GM12873 (cell line): Measurements from ENCODE around the gene PAQR4.

Experiments
- TF ChIP-seq, protein P1 (sequence below): IDR thresholded peaks from 2 replicates; pipeline ENCODE4 v1.5.1; 2012; ENCODE audit warnings: low read depth, mild to moderate bottlenecking, moderate library complexity, low read length, control low read depth; ENCODE audit not compliant: insufficient read depth; ENCODE audit errors: missing control alignments

Gene PAQR4

DNA sequence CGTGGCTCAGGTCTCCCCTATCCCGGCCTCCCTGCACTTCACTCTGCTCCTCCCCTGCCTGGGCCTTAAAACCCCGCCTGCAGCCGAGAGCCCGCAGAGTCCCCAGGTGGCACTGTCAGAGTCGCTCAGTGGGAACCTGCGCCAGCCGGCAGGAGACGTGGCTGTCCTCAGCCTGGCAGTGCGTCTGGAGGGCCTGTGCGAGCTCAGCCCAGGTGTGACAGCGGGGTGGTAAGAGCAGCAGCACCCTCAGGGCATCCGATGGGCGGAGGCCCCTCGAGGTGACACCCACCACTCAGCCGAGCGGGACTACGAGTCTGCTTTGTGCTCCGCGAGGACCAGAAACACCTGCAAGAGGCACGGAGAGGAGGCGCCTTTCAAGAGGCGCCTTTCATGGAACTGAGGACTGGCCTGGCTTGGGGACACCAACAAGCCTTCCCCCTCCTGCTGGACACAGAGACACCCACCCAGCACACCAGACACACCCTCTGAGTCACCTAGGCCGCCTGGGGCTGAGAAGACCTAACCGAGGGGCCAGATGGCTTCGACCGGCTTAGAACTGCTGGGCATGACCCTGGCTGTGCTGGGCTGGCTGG is 43.8 kb downstream of the PAQR4 start, which contains the start of gene CLDN9:
TSS of gene CLDN9 (plus strand) at position 96 of the 593 bp plus-strand sequence. CDS start at position 536, 440 bp downstream.
- TF ChIP-seq, protein P1, sequence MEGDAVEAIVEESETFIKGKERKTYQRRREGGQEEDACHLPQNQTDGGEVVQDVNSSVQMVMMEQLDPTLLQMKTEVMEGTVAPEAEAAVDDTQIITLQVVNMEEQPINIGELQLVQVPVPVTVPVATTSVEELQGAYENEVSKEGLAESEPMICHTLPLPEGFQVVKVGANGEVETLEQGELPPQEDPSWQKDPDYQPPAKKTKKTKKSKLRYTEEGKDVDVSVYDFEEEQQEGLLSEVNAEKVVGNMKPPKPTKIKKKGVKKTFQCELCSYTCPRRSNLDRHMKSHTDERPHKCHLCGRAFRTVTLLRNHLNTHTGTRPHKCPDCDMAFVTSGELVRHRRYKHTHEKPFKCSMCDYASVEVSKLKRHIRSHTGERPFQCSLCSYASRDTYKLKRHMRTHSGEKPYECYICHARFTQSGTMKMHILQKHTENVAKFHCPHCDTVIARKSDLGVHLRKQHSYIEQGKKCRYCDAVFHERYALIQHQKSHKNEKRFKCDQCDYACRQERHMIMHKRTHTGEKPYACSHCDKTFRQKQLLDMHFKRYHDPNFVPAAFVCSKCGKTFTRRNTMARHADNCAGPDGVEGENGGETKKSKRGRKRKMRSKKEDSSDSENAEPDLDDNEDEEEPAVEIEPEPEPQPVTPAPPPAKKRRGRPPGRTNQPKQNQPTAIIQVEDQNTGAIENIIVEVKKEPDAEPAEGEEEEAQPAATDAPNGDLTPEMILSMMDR: no peak

DNA sequence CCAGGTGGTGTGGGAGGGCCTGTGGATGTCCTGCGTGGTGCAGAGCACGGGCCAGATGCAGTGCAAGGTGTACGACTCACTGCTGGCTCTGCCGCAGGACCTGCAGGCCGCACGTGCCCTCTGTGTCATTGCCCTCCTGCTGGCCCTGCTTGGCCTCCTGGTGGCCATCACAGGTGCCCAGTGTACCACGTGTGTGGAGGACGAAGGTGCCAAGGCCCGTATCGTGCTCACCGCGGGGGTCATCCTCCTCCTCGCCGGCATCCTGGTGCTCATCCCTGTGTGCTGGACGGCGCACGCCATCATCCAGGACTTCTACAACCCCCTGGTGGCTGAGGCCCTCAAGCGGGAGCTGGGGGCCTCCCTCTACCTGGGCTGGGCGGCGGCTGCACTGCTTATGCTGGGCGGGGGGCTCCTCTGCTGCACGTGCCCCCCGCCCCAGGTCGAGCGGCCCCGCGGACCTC is 44.4 kb downstream of the PAQR4 start:
- TF ChIP-seq, protein P1: no peak

DNA sequence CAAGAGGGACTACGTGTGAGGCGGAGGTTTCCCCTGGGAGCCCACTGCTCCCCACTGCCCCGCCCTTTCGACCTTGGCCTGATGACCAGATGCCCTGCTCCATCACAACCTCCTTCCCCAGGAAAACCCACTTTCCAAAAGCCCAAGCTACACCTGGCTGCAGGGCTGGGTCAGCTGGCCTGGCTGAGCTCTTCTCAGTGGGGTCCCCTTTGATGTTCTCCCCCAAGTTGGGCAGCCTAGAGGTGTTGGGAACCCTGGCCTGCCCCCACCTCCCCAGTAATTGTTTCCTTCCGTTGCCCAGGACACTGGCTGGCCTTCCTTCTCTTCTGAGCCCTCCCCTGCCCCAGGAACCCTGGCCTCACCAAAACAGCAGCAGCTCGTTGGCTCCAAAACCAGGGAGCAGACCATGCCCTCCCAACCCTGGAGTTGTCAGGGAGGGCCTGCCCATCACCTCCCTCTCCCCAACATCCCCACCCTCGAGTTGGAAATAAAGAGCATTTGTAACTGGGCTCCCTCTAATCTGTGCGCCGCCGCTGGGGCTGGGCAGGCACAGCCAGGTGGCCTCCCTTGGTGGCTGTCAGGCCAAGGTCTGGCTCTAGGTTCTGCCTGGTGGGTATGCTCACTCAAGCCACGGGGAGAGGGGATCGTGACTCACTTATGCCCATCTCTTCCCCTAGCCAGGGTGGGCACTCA is 45.0 kb downstream of the PAQR4 start:
- TF ChIP-seq, protein P1: no peak

DNA sequence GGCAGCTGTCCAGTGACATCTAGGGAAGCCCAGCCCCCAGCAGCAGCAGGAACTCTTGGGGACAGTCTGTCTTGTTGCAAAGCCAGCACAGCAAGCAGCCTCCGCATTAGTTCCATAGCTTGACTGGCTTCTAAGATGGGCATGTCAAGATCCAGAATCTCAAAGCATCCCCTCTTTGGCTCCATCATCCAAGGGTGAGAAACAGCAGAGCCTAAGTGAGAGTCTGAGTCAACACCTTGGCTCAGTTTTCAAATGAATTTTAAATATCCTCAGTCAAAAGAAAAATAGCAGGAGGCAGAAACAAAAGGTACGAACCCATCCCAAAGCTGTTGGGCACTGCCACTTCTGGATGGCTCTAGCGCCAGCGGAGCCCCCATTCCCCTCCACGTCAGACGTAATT is 45.8 kb downstream of the PAQR4 start:
- TF ChIP-seq, protein P1: no peak

DNA sequence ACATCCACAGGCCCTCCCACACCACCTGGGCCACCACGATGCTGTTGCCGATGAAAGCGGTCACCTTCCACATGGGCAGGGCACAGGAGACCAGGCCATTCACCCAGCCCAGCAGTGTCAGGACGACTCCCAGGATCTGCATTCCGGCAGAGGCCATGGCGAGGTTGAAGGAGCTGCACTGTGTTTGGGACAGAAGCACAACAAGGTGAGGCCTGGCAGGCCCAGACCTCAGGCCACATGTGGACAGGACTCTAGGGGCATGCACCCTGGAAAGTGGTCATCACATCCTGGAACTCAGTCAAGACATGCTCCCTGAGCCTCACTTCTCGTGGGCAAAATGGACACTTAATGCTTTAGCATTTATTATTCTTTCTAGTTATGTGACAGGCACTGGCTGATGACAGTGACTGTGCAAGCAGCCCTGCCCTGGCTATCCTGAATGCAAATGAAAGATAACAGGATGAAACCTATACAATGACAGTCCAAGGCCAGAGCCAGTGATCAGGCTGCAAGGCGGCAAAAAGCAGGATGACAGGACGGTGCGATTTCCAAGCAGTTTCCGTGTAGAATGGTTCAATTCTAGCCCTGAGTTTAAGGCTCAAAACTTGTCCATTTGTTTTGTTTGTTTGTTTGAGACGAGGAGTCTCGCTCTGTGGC is 46.8 kb downstream of the PAQR4 start:
- TF ChIP-seq, protein P1: no peak

DNA sequence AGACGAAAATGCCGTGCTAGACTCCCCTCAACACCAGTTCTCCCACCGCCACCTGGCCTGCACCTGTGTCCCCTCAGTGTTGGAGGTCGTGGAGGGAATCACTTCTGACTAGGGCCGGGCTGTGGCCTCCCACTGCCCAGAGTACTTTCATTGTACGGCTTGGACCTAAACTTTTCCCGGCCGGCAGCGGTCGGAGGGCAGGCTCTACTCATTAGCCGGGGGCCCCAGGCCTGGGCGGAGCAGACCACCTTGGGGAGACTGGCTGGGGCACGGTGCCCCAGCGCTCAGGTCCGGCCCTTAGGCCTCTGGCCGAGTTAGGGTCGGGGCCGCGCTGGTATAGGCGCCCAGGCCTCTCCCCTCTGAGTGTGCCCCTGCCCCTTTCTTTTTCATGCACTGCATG is 48.2 kb downstream of the PAQR4 start:
- TF ChIP-seq, protein P1: no peak
